Activated CD4-positive, CD25-positive, alpha-beta regulatory T cell treated with anti-CD3 and anti-CD28 coated beads, Interleukin-2, amount 50 U/mL, for 16 hours (primary cell): ENCODE measurements around the gene CRTC3.
A peak's percentile ranks its signal among the peaks of the same experiment; 100 is the strongest.

Experiments used
- DNase-seq: peaks from one replicate; pipeline ENCODE4 v3.0.0-alpha.2; 2020; ENCODE audit warnings: low read depth, low spot score

CRTC3 gene

GRCh38 chr15:90593499-90594158, 63.9 kb downstream of the CRTC3 start:
- no peak for DNase-seq

- peak; percentile 69 for DNase-seq
Measured at GRCh38 chr15:90594301-90594738, 64.6 kb downstream of the CRTC3 start.

- no peak for DNase-seq
Measured at GRCh38 chr15:90595763-90596155, 66.0 kb downstream of the CRTC3 start.

- no peak for DNase-seq
Measured at GRCh38 chr15:90596943-90597342, 67.2 kb downstream of the CRTC3 start.

- DNase-seq: no peak
Measured at GRCh38 chr15:90597577-90597976, 67.9 kb downstream of the CRTC3 start.

GRCh38 chr15:90598031-90598577, 68.4 kb downstream of the CRTC3 start:
- no peak for DNase-seq

DNA sequence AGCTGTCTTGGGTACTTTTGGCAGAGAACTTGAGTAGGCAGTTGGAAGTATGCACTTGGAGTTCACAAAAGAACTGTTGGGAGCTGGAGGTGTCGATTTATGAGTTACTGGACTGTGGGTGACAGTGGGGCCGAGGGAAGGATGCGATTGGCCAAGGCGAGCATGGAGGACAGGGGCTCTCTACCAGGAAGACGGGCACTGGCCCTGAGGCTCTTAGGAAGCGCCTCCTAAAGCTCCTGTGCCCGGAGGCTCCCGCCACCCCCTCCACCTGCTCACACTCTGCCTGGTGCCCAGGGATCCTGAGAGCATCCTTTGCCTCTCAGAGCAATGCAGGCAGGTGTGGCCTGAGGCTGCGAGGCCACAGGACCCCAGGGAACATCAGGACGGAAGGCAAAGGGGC, 69.0 kb downstream of the CRTC3 start:
- DNase-seq: no peak

DNA sequence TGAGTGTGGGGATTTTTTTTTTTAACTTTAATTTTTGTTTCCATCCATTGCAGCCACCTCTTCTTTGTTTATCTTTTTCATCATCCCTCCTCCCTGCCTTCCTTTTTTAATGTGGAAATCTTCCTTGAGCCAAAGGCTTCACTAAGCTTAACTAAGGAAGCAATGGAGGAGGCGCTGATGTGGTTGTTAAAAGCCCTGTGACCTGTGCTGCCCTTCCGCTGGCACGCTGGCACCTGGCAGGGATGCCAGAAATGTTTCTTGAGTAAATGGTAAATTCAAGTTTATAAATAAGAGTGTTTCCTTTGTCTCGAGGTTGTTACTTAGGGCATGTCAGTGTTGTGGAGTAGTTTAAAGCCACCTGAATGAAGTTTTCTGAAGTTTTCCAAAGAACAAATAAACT, 69.4 kb downstream of the CRTC3 start:
- DNase-seq: no peak

GRCh38 chr15:90599644-90600043, 69.9 kb downstream of the CRTC3 start:
- DNase-seq: no peak

GRCh38 chr15:90600954-90601353, 71.2 kb downstream of the CRTC3 start:
- no peak for DNase-seq

DNA sequence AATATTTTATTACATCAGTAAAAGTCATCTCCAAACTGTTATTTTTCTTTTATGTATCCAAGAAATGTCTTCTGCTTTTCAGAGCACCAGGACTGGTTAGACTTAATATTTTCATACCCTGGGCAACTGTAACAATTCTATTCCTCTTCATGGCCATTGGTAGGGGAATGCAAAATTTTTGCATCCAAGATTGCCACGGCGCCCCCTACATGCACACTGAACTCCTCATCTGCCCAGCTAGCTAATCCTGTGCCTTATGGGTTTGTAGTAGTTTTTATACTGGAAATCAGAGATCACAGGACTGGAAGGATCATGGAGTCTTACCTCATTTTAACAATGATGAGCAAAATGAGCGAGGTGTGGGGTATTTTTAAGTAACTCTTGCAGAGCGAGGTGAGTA, 74.2 kb downstream of the CRTC3 start:
- DNase-seq: no peak

DNA sequence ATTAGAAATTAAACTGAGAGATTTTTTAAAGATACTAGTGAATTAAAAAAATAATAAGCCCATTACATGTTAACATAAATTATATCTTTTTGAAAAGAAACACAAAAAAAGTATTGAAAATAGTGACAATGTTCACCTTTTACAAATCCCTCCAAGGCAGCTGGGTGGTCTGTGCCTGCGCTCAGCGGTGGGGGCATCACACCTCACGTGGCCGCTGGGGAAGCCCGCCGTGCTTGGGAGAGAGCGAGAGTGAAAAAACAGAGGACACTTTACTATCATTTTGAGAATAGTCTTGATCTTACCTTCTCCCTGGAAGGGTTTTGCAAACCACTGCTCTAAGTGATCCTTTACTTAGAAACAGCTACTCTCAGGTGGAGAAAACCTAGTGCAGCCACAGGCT, 76.9 kb downstream of the CRTC3 start:
- DNase-seq: no peak

DNA sequence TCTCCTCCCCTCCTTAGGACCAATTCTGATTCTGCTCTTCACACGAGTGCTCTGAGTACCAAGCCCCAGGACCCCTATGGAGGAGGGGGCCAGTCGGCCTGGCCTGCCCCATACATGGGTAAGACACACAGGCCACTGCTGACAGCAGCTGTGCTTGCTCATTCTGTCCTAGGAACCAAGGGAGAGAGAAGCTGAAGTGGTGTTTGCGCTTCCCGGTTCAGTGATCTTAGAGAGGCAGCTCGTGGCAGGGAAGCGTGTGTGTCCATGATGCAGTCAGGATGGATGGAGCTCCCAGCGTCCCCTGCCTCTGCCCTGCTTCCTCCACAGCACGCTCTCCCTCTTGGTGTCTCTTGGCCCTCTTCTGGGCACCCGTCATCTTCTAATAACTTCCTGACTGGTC, 77.6 kb downstream of the CRTC3 start:
- no peak for DNase-seq

DNA sequence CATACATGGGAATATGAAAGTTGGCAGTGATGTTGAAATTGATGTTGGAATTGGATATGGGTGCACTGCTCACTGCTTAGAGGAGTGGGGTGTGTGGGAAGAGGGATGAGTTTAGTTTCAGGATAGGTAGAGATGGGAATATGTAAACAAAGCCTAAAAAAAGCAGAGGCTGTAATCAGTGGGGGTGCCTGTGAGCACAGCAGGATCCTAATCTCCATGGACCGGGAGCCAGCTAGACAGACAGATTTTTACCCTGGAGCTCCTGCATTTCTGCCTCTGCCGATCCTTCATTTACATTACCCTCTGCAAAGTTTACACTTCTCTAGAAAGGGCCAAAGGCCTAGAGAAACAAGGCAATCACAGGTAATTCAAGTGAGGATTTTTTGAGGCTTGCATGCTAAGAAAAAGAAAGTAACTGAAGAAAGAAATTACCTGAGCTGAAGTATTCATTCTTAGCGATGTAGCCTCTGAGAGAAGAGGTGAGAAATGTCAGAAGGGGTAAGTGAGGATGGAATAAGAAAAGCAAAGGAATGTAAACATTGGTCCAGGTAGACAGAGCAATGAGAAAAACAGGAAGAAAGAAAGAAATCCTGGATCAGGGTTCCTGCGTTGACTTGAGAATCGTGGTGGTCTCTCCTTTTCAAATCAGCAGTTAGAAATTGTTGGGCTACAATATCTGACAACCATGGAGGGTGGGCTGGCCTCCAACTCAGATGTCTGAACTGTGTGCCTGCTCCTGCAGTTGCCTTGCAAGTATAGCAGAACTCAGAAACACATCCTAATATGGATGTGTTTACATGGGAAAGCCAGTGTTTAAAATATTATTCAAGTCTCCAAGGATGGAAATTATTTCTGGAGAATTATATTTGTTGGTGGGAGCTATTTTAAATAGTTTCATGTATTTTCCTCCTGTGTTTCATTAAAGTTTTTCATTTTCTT, 79.8 kb downstream of the CRTC3 start:
- DNase-seq: no peak

GRCh38 chr15:90610190-90610589, 80.5 kb downstream of the CRTC3 start:
- DNase-seq: no peak

- DNase-seq: no peak
Measured at GRCh38 chr15:90611157-90611556, 81.4 kb downstream of the CRTC3 start.

- no peak for DNase-seq
Measured at GRCh38 chr15:90617171-90617570, 87.4 kb downstream of the CRTC3 start.

DNA sequence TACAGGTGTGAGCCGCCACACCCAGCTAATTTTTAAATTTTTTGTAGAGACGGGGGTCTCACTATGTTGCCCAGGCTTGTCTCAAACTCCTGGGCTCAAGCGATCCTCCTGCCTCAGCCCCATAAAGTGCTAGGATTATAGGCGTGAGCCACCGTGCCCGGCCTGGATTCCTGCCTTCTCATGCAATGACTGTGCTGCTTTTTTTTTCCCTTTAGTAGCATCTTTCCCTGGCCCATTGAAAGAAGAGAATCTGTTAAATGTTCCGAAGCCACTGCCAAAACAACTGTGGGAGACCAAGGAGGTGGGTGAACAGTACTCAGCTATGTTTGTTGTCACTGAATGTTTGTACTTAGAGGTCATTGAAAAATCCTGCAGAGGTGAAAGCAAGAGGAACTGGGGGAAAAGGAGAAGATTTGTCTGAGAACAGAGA, 88.0 kb downstream of the CRTC3 start:
- DNase-seq: no peak

GRCh38 chr15:90618330-90619125, 88.8 kb downstream of the CRTC3 start:
- no peak for DNase-seq

GRCh38 chr15:90619468-90619867, 89.7 kb downstream of the CRTC3 start:
- no peak for DNase-seq

DNA sequence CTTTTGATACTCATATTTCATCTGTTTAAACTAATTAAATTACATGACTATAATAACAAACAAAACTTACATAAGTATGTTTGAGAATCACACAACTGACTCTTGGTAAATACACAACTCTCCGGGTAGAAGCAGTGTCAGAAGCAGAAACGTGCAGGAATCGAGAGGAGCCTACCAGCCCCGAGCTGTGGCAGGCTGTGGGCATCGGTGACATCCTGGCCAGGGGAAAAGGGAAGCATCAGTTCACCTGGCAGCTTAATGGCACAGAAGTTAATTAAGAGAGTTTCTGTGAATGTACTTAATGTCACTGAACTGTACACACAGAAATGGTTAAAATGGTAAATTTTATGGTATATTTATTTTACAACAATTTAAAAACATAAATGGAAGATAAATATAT, 90.2 kb downstream of the CRTC3 start:
- DNase-seq: no peak
